ENCODE results near the gene TPRA1. TPM values are rescaled to one million over a fixed set of nuclear protein-coding genes. Genes with fewer than 3 reads are reported as not detected.
A peak's percentile ranks its signal among the peaks of the same experiment; 100 is the strongest.
"Not testable (repeated sequence)": the region's sequence is repeated elsewhere in the genome, so short reads cannot be mapped to it uniquely, and the experiment has no call there.

TPRA1 gene
- polyA plus RNA-seq, 3 donors, result 36.2 to 46.4 (median 43.5) TPM

- DNase-seq, result no peak
These were observed 48.0 kb downstream of the TPRA1 start for GRCh38 chr3:127542441-127542952.

DNA sequence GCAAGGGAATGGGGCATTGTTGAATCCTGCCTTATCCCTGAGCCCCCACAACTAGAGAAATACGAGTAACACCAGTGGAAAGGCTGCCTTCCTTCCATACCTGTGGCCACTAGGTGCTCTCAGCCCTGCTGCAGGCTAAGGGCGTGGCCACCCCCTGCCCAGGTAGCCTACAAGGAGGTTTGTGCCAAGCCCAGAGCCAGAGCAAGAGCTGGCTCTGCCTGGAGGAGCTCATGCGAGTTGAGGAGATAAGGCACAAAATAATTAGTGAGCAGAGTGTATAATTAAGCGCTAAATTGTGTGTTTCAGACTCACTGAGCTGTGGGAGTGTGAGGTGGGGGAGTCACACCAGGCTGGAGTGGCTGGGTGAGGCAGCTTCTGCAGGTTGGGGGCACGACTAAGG is 49.2 kb downstream of the TPRA1 start:
- no peak for DNase-seq

DNA sequence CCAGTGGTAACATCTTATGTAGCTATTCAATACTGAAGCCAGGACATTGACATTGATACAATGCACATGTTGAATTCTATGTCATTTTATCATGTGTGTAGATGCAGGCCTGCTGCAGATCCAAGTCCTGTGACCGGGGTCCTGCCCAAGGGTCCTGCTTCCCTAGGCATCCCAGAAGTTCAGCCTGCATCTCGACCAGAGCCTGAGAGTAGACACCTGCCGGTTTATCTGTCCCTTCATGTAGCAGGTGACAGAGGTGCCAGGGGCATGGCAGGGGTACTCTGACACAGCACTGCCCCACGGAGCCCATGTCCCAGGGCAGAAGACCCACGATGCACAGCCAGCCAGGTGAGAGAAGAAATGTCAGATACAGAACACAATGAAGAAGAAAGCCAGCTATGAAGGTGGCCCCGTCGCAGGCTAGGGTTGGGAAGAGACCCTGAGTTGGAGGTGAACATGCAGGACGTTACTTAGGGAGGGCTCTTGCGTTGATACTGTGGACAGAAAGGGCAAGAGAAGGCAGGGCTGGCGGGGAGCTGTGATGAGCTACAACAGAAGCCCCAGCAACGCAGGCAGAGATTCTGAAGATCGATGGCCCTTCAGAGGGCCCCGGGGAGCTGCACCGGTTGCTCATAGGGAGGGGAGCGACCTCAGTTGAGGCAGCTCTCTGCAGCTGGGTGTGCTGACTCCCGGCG is 51.0 kb downstream of the TPRA1 start:
- DNase-seq, result no peak

- no peak for DNase-seq
These were observed 52.0 kb downstream of the TPRA1 start for GRCh38 chr3:127538569-127538968.

DNA sequence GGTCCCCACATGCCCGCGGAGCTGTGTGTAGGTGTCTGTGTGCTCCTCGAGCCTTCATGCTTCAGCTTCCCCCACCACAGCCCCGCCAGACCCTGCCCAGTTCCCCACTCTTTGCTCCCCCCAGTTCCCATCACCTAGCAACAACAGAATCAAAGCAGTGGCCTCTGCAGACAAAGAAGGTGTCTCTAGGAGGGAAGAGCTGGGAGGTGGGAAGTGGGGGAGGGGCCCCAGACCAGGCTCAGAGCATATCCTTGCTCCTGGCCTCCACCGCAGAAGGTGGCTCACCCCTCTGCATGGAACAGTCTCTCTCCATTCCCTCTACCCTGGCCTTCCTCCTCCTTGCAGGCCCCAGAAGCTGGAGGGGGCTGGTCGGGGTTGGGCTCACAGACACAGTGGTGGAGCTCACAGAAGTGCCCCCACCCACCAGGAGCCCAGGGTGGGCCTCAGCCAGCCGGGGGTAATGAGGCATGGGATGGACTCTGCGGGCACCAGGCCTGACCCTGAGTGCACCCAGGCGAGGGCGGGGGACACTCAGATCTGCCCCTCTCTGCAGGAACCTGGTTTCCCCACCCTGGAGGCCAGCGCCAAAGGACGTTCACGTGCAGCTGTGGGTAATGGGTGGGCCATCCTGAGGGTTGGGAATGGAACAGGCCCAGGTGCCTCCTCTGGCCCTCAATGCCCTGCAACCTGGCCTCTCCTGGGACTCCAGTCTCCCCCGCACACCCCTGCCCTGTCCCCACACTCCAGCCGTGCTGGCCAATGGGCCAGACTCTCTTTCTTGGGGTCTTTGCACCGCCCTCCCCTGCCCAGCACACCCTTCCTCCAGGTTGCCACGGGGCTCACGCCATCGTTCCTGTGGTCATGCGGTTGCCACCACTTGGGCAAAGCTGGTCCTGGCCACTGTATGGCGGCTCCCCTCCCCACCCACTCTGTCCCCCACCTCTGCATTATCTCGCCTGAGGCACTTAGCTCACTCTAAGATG is 53.4 kb downstream of the TPRA1 start:
- peak; percentile 50 for DNase-seq

DNA sequence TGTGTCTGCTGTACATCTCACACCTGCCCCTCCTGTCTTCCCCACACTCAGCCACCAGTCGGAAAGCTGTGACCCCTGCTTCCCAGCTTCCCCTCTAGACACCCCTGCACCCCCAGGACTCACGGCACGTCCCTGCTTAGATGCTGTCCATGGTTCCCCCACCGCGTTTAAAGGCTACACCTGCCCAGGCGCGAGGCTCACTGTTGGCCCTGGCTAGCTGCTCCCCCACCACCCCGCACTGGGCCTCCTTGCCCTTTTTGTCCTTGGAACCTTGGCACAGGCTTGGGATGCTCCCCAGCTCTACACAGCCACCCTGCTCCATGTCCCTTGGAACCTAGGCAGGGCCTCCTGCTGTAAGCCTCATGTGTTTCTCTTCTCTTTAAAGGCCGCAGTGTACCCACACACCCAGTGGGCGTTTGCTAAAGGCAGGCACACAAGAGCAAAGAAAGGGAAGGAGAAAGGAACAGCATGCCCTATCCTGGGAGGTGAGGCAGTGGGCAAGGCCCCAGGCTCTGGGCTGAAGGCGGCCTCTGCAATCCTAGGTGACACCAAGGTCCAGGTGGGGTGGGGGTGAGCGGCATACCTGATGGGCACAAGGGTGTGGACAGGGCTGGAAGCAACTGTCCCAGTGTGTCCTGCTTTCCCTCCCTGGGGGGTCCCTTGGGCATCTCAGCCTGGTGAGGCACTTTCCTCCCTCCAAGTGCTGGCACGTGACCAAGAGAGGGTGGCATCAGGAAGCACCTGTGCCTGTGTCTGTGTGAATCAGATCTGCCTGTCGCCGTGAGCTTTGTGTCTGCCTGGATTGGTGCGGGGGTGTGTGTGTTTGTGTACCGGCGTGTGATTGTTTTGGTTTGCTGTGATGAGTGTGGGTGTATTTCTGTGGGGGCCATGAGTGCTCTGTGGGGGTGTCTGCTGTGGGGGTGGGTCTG is 54.4 kb downstream of the TPRA1 start:
- peak; percentile 26 for DNase-seq

GRCh38 chr3:127535106-127535785 is 55.3 kb downstream of the TPRA1 start:
- DNase-seq, result no peak

DNA sequence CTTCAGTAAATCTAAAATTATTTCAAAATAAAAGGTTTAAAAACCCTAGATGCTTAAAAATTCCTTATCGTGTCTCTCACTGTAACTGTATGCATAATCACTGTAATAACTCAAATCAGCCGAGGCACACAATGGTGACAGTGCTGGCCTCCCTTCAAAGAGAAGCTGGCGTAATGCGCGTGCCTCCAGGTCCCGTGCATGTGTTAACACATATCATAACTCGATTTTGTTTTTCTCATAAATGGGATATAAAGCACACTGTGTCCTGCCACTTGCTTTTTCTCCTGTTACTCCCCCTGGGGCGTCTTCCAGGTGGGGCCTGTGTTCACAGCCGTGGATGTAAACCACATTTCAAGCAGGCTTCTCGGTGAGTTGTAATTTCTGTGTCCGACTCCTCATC is 56.0 kb downstream of the TPRA1 start:
- no peak for DNase-seq

GRCh38 chr3:127534161-127534451 is 56.4 kb downstream of the TPRA1 start:
- DNase-seq, result no peak

GRCh38 chr3:127532561-127533203 is 57.9 kb downstream of the TPRA1 start:
- DNase-seq, result no peak

DNA sequence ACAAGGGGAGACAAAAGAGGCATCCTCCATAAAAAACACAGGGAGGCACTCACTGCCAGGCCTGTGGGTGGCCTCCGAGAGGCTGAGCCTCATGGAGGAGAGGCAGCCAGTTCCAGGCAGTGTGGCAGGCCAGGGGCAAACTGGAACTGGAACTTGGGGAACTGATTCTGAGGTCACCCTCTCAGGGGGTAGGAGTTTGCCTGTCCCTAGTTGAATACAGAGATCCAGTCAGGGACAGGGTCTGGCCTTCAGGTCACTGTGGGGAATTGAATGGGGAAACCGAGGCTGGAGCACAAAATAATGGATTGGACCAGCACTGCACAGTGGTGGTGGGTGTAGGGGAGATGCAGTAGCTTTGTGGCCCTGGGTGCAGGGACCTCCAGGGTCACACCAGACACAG is 58.7 kb downstream of the TPRA1 start:
- no peak for DNase-seq

DNA sequence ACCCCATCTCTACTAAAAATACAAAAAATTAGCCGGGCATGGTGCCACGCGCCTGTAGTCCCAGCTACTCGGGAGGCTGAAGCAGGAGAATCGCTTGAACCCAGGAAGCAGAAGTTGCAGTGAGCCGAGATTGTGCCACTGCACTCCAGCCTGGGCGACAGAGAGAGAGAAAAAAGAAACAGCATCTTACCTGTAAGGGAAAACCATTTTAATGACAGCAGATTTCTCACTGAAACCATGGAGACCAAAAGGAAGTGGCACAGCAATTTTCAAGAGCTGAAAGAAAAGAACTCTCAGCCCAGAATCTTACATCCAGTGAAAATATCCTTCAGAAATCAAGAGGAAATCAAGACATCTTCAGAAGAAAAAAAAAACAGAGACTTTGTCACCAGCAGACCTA is 59.7 kb downstream of the TPRA1 start:
- not testable (repeated sequence) for DNase-seq

GRCh38 chr3:127529346-127530188 is 61.0 kb downstream of the TPRA1 start:
- DNase-seq, result no peak

- peak; percentile 29 for DNase-seq
These were observed 65.2 kb downstream of the TPRA1 start for GRCh38 chr3:127525373-127525772.

DNA sequence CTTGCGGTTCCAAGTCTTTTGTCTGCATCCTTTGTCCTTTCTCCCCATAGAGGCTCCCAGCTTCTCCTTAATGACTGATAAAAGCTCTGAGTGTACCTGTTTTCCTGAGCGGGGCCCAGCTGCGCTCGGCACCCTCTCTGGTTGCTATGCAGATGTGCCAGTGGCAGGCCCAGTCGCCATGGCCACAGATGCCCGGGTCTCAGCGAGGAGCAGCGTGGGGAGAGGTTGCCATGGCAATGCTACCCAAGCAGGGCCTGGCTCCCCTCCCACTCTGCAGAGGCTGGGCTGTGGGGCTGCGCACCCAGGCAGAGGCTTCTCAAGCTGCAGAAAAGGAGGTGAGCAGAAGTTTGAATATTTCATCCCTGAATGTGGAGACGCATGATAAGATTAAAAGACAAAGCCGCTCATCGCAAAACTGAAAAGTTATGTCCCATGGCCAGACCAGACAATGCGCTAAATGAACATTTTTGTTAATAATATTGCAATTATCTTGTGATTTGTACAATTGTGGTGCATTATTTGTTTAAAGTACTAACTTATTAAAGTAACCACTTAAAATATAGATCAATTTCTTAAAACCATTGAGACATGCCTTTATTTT is 66.1 kb downstream of the TPRA1 start:
- DNase-seq, result no peak

Measured in renal pelvis (tissue), 4 donors.